ENCODE data around the gene KNDC1.

DNA sequence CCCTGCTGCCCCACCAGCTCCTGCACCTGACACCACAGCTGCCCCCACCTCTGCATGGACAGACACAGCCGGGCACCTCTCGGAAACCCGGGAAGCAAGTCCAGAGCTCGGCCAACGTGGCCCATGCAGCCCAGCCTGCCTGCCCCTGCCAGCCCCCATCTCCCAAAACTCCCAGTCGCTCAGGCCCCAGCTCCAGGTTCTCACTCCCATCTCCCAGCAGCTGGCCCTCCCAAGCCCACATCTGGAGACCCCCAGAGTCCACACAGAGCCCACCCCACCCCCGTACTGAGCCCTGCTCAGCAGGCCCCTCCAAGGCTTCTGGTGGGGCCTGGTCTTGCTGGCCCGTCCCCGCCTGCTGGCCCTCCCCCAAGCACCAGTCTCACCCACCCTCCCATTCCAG is 37.8 kb downstream of the KNDC1 start:
- TF ChIP-seq, protein P1, sequence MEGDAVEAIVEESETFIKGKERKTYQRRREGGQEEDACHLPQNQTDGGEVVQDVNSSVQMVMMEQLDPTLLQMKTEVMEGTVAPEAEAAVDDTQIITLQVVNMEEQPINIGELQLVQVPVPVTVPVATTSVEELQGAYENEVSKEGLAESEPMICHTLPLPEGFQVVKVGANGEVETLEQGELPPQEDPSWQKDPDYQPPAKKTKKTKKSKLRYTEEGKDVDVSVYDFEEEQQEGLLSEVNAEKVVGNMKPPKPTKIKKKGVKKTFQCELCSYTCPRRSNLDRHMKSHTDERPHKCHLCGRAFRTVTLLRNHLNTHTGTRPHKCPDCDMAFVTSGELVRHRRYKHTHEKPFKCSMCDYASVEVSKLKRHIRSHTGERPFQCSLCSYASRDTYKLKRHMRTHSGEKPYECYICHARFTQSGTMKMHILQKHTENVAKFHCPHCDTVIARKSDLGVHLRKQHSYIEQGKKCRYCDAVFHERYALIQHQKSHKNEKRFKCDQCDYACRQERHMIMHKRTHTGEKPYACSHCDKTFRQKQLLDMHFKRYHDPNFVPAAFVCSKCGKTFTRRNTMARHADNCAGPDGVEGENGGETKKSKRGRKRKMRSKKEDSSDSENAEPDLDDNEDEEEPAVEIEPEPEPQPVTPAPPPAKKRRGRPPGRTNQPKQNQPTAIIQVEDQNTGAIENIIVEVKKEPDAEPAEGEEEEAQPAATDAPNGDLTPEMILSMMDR (IDR thresholded peaks at IDR 0.05), result no peak
- no peak for TF ChIP-seq POLR2A (IDR thresholded peaks at IDR 0.05)

Measured in Peyer's patch (tissue), 4 donors.